NCI-H128 (cell line): ENCODE results near the gene DEAF1.
"Not testable (repeated sequence)": the region's sequence is repeated elsewhere in the genome, so short reads cannot be mapped to it uniquely, and the experiment has no call there.

Experiments used
- DNase-seq: peaks from one replicate; lab custom pipeline; 2025; ENCODE audit not compliant: unreplicated experiment; lab: John Stamatoyannopoulos, UW

DEAF1 gene

GRCh38 chr11:702462-703461, 7.7 kb upstream of the DEAF1 start:
- DNase-seq = no peak

GRCh38 chr11:701741-702461, 6.9 kb upstream of the DEAF1 start:
- no peak for DNase-seq

DNA sequence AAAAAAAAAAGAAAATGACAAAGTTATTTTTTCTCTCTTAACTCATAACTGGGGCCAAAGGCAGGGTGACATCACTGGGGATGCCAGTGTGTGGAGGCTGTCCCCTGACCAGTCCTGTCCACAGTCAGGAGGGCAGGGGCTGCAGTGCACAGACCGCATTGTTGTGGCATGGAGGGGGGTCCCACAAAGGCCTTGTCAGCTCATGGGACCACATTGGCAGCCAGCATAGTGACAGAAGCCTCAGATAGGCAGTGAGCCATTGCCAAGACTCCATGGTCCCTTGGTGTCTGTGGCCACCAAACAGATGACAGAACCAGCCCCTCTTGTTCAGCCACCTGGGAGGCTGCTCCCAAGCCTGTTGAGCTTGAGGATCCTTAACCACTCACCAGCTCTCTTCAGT, 4.7 kb upstream of the DEAF1 start:
- no peak for DNase-seq

GRCh38 chr11:699116-699508, 4.1 kb upstream of the DEAF1 start:
- no peak for DNase-seq

DNA sequence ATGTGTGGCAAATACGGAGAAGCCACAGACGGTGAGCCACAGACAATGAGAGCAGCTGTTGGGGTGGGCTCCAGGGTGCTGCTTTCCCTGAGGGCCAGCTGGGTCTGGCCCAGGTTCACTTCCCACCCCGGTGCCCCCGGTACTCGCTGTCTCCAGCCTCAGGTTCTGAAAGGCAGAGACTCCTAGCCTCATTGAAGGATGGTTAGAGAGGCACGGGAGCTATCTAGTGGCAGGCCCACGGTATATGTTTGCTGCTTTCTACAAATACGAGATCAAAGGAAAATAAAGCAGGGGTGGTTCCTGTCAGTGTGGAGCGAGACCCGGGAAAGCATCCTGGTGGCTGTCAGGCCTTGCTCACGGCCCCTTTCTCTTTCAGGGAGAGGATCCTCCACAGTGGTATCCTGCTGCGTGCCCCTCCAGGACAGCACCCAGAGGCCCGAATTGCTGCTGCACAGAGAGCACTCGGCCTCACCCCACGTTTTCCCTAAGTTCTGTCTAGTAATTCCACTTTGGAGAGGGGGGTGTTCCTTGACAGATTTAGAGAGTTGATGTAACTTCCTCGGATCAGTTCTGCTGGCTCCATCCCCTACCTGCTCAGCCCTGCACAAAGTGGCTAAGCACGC, 3.6 kb upstream of the DEAF1 start:
- no peak for DNase-seq

DNA sequence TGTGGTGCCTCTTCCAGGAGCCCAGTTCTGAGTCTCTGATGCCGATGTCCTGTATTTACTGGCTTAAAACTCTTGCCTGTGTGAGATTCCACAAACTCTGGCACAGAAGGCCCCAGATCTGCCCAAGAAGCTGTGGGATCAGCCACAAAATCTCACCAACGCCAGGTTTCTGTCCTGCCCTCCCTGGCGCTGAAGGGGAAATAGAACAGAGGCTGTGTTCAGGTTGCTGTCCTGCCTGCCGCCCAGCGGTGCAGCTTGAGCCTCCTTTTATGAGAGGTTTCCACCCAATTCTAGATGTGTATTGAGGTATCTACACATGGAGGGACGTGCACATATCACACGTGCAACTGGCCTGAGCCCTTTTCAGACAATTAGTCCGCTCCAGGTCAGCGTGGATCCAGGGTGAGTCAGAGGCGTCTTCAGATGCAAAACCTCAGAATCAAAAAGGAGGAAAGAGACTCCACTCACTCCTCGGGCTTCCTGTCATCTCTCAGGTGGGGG, 2.8 kb upstream of the DEAF1 start:
- DNase-seq = no peak

- no peak for DNase-seq
Measured at GRCh38 chr11:696955-697491, 2.0 kb upstream of the DEAF1 start.

DNA sequence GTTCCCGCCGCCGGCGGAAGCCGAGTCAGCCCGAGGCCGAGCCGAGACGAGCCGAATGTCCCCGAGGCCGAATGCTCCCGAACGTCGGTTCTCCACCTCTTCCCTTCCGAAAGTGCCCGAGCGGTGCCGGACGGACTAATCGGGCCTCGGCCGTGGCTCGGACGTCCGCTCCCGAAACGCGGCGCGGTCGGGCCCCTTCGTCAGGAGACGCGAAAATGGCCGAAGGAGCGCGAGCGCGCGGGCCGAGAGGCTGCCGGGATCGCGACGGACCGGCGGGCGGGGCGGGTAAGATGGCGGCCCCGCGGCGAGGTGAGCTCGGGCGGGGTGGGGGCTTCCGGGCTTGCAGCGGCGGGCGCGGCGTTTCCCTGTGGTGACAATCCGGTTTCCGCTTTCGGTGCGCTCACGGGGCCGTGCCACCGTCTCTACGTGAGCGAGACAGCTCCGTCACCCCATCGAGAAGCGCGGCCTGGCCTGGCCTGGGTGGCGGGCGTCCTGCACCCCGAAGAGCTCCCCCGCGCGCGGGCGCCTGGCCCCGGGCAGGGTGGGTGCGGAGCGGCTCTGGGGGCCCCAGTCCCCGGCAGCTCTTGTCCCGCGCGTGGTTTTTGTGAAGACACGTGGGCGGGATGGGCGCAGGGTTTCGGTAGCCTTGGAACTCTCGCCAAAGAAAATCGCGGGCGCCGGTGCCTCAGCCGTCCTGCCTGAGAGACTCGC, 671 bp upstream of the DEAF1 start, which contains the start of gene TMEM80:
TMEM80 (plus strand) TSS at position 279 of the 711 bp plus-strand sequence; CDS start at position 291, 12 bp downstream.
- peak; percentile 96 for DNase-seq

DNA sequence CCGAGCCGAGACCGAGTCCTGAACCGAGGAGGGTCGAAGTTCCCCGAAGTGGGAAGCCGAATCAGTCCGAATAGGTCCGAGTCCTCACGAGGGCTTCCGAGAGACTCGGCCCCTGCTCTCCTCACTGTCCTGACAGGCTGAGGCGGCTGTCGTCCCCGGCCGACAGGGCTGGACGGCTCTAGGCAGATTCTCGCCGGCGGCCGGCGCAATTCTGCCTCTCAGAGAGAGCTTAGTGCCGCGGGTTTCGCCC, 191 bp upstream of the DEAF1 start:
- DNase-seq = no peak

- DNase-seq = no peak
Measured at GRCh38 chr11:693887-694562, 997 bp downstream of the DEAF1 start.

DNA sequence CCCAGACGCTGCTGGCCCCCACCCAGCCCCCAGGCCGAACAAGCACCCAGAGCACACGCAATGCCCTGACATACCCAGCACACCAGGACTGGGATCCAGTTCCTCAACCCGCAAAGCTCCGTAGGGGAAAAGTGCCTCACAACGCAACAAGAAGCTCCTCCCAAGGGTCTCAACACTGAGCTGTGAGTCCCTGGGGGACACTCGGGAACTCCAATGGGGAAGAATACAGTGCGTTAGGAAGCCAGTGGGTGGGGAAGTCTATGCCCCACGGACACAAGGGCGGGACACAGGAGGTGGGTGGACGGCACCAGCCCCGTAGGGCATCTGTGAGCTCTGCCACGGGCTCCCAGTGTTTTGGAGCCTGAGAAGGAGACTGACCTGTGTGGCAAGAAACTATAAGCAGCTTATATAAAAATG, 1.6 kb downstream of the DEAF1 start:
- no peak for DNase-seq

DNA sequence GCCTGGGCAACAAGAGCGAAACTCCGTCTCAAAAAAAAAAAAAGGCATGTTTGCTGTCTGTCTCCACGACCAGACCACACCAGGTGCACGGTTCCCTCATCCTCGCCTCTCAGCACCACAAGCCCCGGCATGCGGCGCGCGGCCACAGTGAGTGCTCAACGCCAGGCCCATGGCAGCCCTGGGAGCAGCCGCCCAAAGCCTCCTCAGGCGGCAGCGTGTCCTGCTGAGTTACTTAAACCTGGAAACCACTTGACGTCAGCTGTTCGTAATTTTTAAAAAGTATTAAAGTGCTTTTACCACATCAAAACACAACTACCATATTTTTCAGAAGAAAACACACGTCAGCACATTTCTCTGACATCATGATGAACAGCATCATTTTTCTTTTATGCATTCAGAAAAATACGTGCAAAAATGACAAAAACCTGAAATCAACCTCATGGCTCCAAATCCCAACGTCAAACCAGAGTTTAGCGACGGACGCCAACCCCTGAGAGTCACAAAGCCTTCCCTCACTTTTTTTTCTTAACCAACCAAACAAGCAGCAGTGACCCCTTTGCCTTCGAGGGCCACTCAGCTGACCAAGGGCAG, 2.1 kb downstream of the DEAF1 start:
- no peak for DNase-seq

DNA sequence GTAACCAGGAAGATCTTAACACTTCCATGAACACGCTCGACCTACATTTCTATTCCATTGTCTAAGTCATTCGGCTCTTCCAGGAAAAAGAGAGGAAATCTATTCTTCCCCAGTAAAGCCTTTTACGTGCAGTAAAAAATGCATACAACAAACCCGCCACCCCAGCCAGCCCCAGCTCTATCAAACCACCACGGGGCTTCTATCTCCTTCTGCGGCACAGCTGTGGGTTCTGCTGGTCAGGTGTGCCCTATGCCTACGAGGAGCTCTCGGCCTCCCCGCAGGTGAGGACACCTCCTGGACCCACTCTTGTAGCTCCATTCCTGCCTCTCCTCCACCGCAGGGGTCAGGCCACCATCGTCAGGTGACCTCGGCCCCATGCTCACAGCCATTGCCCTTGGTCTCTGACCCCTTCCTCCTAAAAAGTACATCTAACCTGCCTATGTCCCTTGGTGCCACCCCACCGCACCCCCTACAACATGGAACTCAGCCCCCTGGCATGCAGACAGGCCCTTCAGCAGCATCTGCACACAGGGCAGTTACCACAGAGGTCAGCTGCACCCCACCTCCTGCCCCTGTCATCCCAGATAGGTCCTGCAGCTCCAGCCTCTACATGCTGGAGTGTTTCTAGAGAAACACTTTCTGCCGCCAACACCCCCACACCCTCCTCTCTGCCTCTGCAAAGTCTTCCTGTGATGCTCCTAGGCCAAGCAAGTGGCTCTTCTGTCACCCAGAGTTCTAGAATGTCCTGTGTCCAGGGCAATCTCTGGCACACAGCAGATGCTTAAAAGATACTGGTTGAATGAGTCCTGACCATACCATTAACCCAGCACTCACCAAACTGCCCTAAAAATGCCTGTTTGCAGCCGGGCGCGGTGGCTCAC, 3.1 kb downstream of the DEAF1 start:
- DNase-seq = no peak

DNA sequence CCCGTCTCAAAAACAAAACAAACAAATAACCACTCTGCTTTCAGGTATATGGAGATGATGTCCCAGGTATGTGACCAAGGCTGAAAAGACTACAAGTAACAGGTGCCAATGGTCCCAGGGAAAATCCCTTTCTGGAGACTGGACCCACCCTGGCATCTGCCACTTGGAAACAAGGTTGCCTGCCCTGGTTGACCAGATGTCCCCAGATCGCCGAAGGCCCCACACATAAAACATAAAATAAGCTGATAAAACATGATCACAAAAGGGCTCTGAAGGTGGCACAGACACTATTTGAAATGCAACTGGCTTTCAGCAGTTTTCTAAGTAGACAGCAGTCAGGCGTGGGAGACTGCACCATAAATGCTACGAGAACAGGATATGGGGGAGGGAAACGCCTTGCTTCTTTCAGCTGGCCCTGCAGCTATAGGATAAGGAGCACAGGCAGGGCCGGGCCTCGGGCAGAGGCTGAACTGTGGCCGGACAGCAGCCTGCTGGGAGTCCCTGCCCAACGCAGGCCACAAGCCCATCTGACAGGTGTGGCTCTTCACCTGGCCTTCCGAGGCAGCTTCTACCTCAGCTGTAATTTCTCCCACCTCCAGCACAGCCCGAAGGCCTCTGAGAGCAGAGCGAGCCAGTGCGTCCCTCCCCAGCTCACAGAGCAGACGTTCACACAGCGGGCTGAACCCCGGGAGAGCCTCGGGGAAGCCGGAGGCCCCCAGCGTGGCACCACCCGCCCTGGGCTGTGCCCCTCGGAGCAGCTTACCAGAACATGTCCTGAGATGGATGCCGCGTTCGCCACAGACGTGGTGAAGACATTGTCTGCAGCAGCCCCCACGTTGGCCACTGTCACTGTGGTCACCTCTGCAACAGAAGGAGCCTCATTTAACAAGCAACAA, 4.0 kb downstream of the DEAF1 start:
- DNase-seq = no peak

DNA sequence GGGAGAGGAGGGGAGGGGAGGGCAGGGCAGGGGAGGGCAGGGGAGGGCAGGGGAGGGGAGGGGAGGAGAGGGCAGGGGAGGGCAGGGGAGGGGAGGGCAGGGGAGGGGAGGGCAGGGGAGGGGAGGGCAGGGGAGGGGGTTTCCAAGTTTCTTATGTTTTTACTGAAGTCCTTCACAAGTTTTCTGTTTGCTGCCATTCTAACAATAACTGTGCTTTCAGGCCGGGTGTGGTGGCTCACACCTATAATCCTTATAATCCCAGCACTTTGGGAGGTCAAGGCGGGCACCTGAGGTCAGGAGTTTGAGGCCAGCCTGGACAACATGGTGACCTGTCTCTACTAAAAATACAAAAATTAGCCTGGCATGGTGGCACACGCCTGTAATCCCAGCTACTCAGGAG, 4.8 kb downstream of the DEAF1 start:
- not testable (repeated sequence) for DNase-seq

DNA sequence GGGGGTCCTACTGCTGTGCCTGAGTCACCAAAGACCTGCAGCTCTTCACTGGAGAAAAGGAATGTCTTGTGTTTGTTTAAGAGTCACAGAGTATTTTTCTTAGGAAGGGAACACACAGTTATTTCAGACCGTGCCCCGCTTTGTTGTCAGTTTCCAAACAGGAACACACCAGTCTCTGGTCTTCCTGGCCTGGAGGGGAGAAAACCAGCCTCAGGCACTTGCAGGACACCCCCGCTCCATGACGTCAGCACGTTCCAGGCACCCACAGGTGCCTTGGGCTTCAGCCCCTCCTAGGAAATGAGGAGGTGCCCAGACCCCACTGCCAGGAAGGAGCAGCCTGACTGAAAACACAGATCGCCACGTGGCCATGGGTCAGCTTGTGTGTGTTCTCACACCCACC, 5.4 kb downstream of the DEAF1 start:
- no peak for DNase-seq

DNA sequence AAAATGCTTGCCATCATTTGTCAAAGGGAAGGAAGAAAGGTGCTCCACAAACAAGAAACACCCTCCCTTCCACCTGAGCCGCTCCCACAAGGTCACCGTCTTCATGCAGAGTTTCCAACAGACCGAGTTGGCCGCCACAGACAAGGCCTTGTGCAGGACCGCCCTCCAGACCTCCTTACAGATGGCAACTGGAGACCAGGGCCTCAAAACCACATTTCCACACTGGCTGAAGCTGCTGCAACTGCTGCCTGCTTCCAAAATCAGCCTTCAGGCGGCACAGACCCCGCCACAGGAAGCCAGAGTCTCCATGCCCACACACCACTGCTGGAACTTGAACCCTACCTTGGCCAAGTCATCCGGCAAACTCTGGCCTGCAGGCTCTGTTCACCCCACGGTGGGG, 6.3 kb downstream of the DEAF1 start:
- DNase-seq = no peak

DNA sequence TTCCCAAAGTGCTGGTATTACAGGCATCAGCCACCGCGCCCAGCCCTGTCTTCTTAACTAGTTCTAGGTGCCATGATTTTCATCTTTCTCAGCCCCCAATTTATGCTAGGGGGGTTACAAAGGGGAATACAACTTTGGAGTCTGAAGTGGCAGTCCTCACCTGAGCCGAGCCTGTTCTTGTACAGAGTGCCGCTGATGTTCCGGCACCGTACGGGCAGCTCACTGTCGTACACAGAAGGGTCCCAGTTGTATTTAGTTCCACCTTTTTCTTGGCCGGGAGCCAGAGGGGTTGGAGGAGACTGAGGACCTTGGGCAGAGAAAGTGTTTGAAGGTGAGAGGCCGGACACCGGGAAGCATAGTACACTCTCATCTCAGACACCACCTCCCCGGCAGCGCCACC, 7.3 kb downstream of the DEAF1 start:
- DNase-seq = no peak
